Measurements from ENCODE around the gene DGCR2. TPM values are rescaled to one million over a fixed set of nuclear protein-coding genes. Genes with fewer than 3 reads are reported as not detected.

DGCR2 gene
- total RNA-seq, 1 donor from 2014 or later: 64.4 TPM

GRCh38 chr22:19050117-19050516 lies 72.1 kb downstream of the DGCR2 start:
- H3K36me3 Mint-ChIP-seq (ENCODE audit: unreplicated experiment): peaks cover 46% of the 10 kb centered on the region
- H3K27ac Mint-ChIP-seq (ENCODE audit: unreplicated experiment): no peak overlapping the region
- H3K9me3 Mint-ChIP-seq (ENCODE audit: unreplicated experiment): no peaks in the 10 kb centered on the region
- TF ChIP-seq CTCF (IDR thresholded peaks at IDR 0.05): no peak
- H3K4me3 Mint-ChIP-seq (ENCODE audit: unreplicated experiment): no peak overlapping the region
- DNase-seq (ENCODE audit: extremely low spot score, unreplicated experiment): no peak
- peaks cover 13% of the 10 kb centered on the region for H3K4me1 Mint-ChIP-seq (ENCODE audit: unreplicated experiment)
- no peaks in the 10 kb centered on the region for H3K27me3 Mint-ChIP-seq (ENCODE audit: unreplicated experiment)

- peaks cover 17% of the 10 kb centered on the region for H3K4me1 Mint-ChIP-seq (ENCODE audit: unreplicated experiment)
- no peak for DNase-seq (ENCODE audit: extremely low spot score, unreplicated experiment)
- no peak overlapping the region for H3K4me3 Mint-ChIP-seq (ENCODE audit: unreplicated experiment)
- H3K27ac Mint-ChIP-seq (ENCODE audit: unreplicated experiment): no peak overlapping the region
- TF ChIP-seq CTCF (IDR thresholded peaks at IDR 0.05): no peak
- H3K9me3 Mint-ChIP-seq (ENCODE audit: unreplicated experiment): no peaks in the 10 kb centered on the region
- peaks cover 50% of the 10 kb centered on the region for H3K36me3 Mint-ChIP-seq (ENCODE audit: unreplicated experiment)
- no peaks in the 10 kb centered on the region for H3K27me3 Mint-ChIP-seq (ENCODE audit: unreplicated experiment)
Measured at GRCh38 chr22:19048531-19048930, 73.7 kb downstream of the DGCR2 start.

GRCh38 chr22:19047993-19048392 lies 74.2 kb downstream of the DGCR2 start:
- H3K4me3 Mint-ChIP-seq (ENCODE audit: unreplicated experiment): no peak overlapping the region

GRCh38 chr22:19046719-19047609 lies 75.2 kb downstream of the DGCR2 start:
- no peak for TF ChIP-seq CTCF (IDR thresholded peaks at IDR 0.05)
- Mint-ChIP-seq H3K9me3 (ENCODE audit: unreplicated experiment) (no peaks in the 10 kb centered on the region), H3K27ac (ENCODE audit: unreplicated experiment) (no peak overlapping the region), H3K27me3 (ENCODE audit: unreplicated experiment) (no peaks in the 10 kb centered on the region), H3K4me1 (ENCODE audit: unreplicated experiment) (peaks cover 15% of the 10 kb centered on the region), H3K4me3 (ENCODE audit: unreplicated experiment) (no peak overlapping the region), H3K36me3 (ENCODE audit: unreplicated experiment) (peaks cover 41% of the 10 kb centered on the region)
- DNase-seq (ENCODE audit: extremely low spot score, unreplicated experiment): no peak

More at GRCh38 chr22:19047993-19048392, 74.2 kb downstream of the DGCR2 start:
- Mint-ChIP-seq H3K4me1 (ENCODE audit: unreplicated experiment) (peaks cover 15% of the 10 kb centered on the region), H3K9me3 (ENCODE audit: unreplicated experiment) (no peaks in the 10 kb centered on the region), H3K27ac (ENCODE audit: unreplicated experiment) (no peak overlapping the region), H3K36me3 (ENCODE audit: unreplicated experiment) (peaks cover 46% of the 10 kb centered on the region), H3K27me3 (ENCODE audit: unreplicated experiment) (no peaks in the 10 kb centered on the region)
- no peak for TF ChIP-seq CTCF (IDR thresholded peaks at IDR 0.05)
- no peak for DNase-seq (ENCODE audit: extremely low spot score, unreplicated experiment)

- H3K9me3 Mint-ChIP-seq (ENCODE audit: unreplicated experiment): no peaks in the 10 kb centered on the region
- no peaks in the 10 kb centered on the region for H3K27me3 Mint-ChIP-seq (ENCODE audit: unreplicated experiment)
- peaks cover 42% of the 10 kb centered on the region for H3K36me3 Mint-ChIP-seq (ENCODE audit: unreplicated experiment)
- no peak overlapping the region for H3K4me3 Mint-ChIP-seq (ENCODE audit: unreplicated experiment)
- no peak overlapping the region for H3K27ac Mint-ChIP-seq (ENCODE audit: unreplicated experiment)
- no peak for DNase-seq (ENCODE audit: extremely low spot score, unreplicated experiment)
- H3K4me1 Mint-ChIP-seq (ENCODE audit: unreplicated experiment): peaks cover 11% of the 10 kb centered on the region
- no peak for TF ChIP-seq CTCF (IDR thresholded peaks at IDR 0.05)
Measured at GRCh38 chr22:19046287-19046686, 75.9 kb downstream of the DGCR2 start.
